GM12878 (cell line): Measurements from ENCODE around the gene TMEM184C. TPM values are rescaled to one million over a fixed set of nuclear protein-coding genes. Genes with fewer than 3 reads are reported as not detected.

Experiments
- ATAC-seq: fragments of 200-7000 bp; cut with Tn5 transposase; 3 replicates; pipeline ENCODE4 v1.9.1; 2020; ENCODE audit warnings: mild to moderate bottlenecking, moderate library complexity
- BruUV-seq: library from RNA; stranded (reverse); fragments of 400-500 nt; replicated peaks from 2 replicates; lab custom pipeline; 2021; lab: Mats Ljungman, UMichigan
- CTCF ChIA-PET: fragments of 300-600 bp; sonication (Branson Sonifier 250); formaldehyde crosslinking; extraction: SDS; loops from one replicate; lab custom pipeline; 2021; ENCODE audit warnings: inconsistent platforms; lab: Yijun Ruan, JAX
- POLR2A ChIA-PET: fragments of 350-600 bp; formaldehyde crosslinking; extraction: SDS; loops from one replicate; lab custom pipeline; 2021; ENCODE audit warnings: inconsistent platforms; lab: Charles Lee
- RAD21 ChIA-PET: fragments of 300-600 bp; sonication (Branson Sonifier 250); formaldehyde crosslinking; loops from one replicate; lab custom pipeline; 2023; ENCODE audit warnings: antibody characterized with exemption; ENCODE audit not compliant: unreplicated experiment; lab: Charles Lee
- SMC1A ChIA-PET: fragments of 300-600 bp; sonication (Branson Sonifier 250); formaldehyde crosslinking; loops from one replicate; lab custom pipeline; 2023; ENCODE audit not compliant: unreplicated experiment, uncharacterized antibody; lab: Charles Lee
- DNase-seq: peaks from one replicate; pipeline ENCODE4 v3.0.0-alpha.2; 2011; ENCODE audit warnings: low read depth, low spot score
- FAIRE-seq: peaks from 3 replicates; lab custom pipeline; 2011; peaks lifted over from hg19 to GRCh38; lab: Jason Lieb, UNC
- H2AFZ ChIP-seq: 2 replicates; pipeline ENCODE4 v1.6.0; 2011; ENCODE audit warnings: low read depth, low read length, control low read depth; ENCODE audit not compliant: control insufficient read depth
- H3K27ac ChIP-seq: 2 replicates; pipeline ENCODE4 v1.5.1; 2011; ENCODE audit warnings: control low read depth; ENCODE audit not compliant: control insufficient read depth, insufficient read depth
- H3K27me3 ChIP-seq, 2 experiments: replicated peaks in 1 of 2; 2 replicates each; pipeline versions ENCODE4 v1.6.0 to v1.6.1; 2011; ENCODE audit warnings: low read length in 1 of 2; ENCODE audit not compliant: control insufficient read depth in 2 of 2, insufficient read depth in 2 of 2
- H3K36me3 ChIP-seq, 2 experiments: 2 replicates each; pipeline ENCODE4 v1.5.1; 2011; ENCODE audit warnings: low read length in 1 of 2; ENCODE audit not compliant: control insufficient read depth in 2 of 2, insufficient read depth in 2 of 2
- H3K4me1 ChIP-seq: 2 replicates; pipeline ENCODE4 v1.6.1; 2011; ENCODE audit warnings: mild to moderate bottlenecking, low read length, moderate library complexity, mixed read lengths; ENCODE audit not compliant: control insufficient read depth, insufficient read depth
- H3K4me2 ChIP-seq: 2 replicates; pipeline ENCODE4 v1.6.0; 2011; ENCODE audit warnings: control low read depth; ENCODE audit not compliant: control insufficient read depth, insufficient read depth
- H3K4me3 ChIP-seq: fragments of 200-600 bp; sonication (generic); 2 replicates; pipeline ENCODE4 v1.5.1; 2016
- H3K79me2 ChIP-seq: 2 replicates; pipeline ENCODE4 v1.6.0; 2011; ENCODE audit warnings: low read length; ENCODE audit not compliant: control insufficient read depth, insufficient read depth
- H3K9ac ChIP-seq: 2 replicates; pipeline ENCODE4 v1.8.0; 2011; ENCODE audit warnings: low read length, control low read depth, mixed read lengths; ENCODE audit not compliant: control insufficient read depth, insufficient read depth
- H3K9me3 ChIP-seq: replicated peaks from 3 replicates; pipeline ENCODE4 v1.5.1; 2011; ENCODE audit warnings: mild to moderate bottlenecking, low read length; ENCODE audit not compliant: control insufficient read depth, insufficient read depth
- H4K20me1 ChIP-seq: 2 replicates; pipeline ENCODE4 v1.6.0; 2011; ENCODE audit not compliant: control insufficient read depth, insufficient read depth
- BHLHE40 ChIP-seq, 2 experiments: fragments of 450-650 bp in 1 of 2; IDR thresholded peaks; 2 replicates each; pipeline ENCODE4 v1.6.1; 2011 to 2017; ENCODE audit warnings: low read depth in 2 of 2, borderline replicate concordance in 1 of 2, improper control_type of control experiment in 1 of 2, low read length in 1 of 2, mild to moderate bottlenecking in 1 of 2
- CTCF ChIP-seq, 3 experiments: IDR thresholded peaks in 2 of 3; conservative IDR thresholded peaks in 1 of 3; 2 replicates each; pipeline ENCODE4 v1.5.1; 2011; ENCODE audit warnings: low read depth in 3 of 3, low read length in 3 of 3, mild to moderate bottlenecking in 3 of 3, control low read depth in 2 of 3, moderate library complexity in 2 of 3, inconsistent platforms in 1 of 3, mixed read lengths in 1 of 3; ENCODE audit not compliant: control insufficient read depth in 2 of 3, insufficient read depth in 1 of 3; ENCODE audit errors: extremely low read depth in 1 of 3
- DPF2 ChIP-seq: fragments of 450-650 bp; IDR thresholded peaks from 2 replicates; pipeline ENCODE4 v1.6.1; 2017; ENCODE audit warnings: mild to moderate bottlenecking
- HSF1 ChIP-seq: fragments of 150-350 bp; IDR thresholded peaks from 2 replicates; pipeline ENCODE4 v1.6.1; 2014; ENCODE audit warnings: mild to moderate bottlenecking, low read depth, low read length
- KDM1A ChIP-seq: fragments of 200-600 bp; sonication (generic); IDR thresholded peaks from 2 replicates; pipeline ENCODE4 v1.6.1; 2016; ENCODE audit warnings: borderline replicate concordance
- KLF5 ChIP-seq: fragments of 450-650 bp; IDR thresholded peaks from 2 replicates; pipeline ENCODE4 v1.6.1; 2014; ENCODE audit warnings: mild to moderate bottlenecking; ENCODE audit not compliant: partially characterized antibody
- MTA3 ChIP-seq: IDR thresholded peaks from 2 replicates; pipeline ENCODE4 v1.6.1; 2012; ENCODE audit warnings: low read length, inconsistent platforms, borderline replicate concordance
- RAD51 ChIP-seq: fragments of 450-650 bp; IDR thresholded peaks from 2 replicates; pipeline ENCODE4 v1.6.1; 2016; ENCODE audit warnings: moderate library complexity, mild to moderate bottlenecking, inconsistent platforms
- SKIL ChIP-seq: fragments of 450-650 bp; IDR thresholded peaks from 2 replicates; pipeline ENCODE4 v1.6.1; 2017; ENCODE audit warnings: mild to moderate bottlenecking, low read depth, inconsistent platforms; ENCODE audit not compliant: poor library complexity, severe bottlenecking
- SMC3 ChIP-seq: IDR thresholded peaks from 2 replicates; pipeline ENCODE4 v1.6.1; 2011; ENCODE audit warnings: low read length, improper control_type of control experiment, borderline replicate concordance
- USF1 ChIP-seq: IDR thresholded peaks from 2 replicates; pipeline ENCODE4 v1.6.1; 2011; ENCODE audit warnings: borderline replicate concordance, low read depth, mild to moderate bottlenecking, moderate library complexity, mixed read lengths, low read length; ENCODE audit not compliant: insufficient read depth; ENCODE audit errors: extremely low read length
- WGBS: methylation state at CpG from one replicate; pipeline ENCODE4 v1.1.6; 2016; ENCODE audit warnings: low lambda C conversion rate; ENCODE audit not compliant: insufficient replicate concordance, insufficient coverage; ENCODE audit errors: missing lambda C conversion rate; 5-methylcytosine and 5-hydroxymethylcytosine counted together
- in situ Hi-C: fragments of 300-500 bp; cut with MboI; formaldehyde crosslinking; loops from 9 replicates; pipeline ENCODE4 v1.14.3; 2018; ENCODE audit warnings: mixed read lengths
- intact Hi-C: fragments of 100-400 bp; cut with micrococcal nuclease; formaldehyde crosslinking; loops from one replicate; pipeline ENCODE4 v1.14.2; 2022; ENCODE audit not compliant: unreplicated experiment
- polyA plus RNA-seq, 11 experiments: library from polyadenylated mRNA; depleted of rRNA in 4 of 11; unstranded in 6 of 11; stranded (reverse) in 5 of 11; fragments of >200 nt; fragmentation: Nextera tagmentation in 4 of 11; fragmentation: Illumina TruSeq in 1 of 11; extraction: Ambion mirVana in 4 of 11; extraction: Trizol in 1 of 11; gene quantifications; 1 replicate in 1 of 11; 2 replicates in 10 of 11; pipeline versions ENCODE4 v1.2.1 to v1.2.3, GENCODE V29; 2011 to 2016; ENCODE audit warnings: inconsistent platforms in 2 of 11, missing spikeins in 2 of 11, low read depth in 1 of 11
- total RNA-seq, 4 experiments: library from RNA; depleted of rRNA in 3 of 4; stranded (reverse); fragments of >200 nt in 3 of 4; fragmentation: Illumina TruSeq in 1 of 4; extraction: Trizol in 1 of 4; gene quantifications; 2 replicates each; pipeline versions ENCODE4 v1.2.1 to v1.2.3, GENCODE V29; 2013 to 2021

TMEM184C gene
- total and polyA plus RNA-seq, 10 of the 15 experiments (the other 5 are each of a cell fraction or from before 2014, with no cell fraction given): 3.4 to 22.6 (median 18.2) TPM

GRCh38 chr4:147707892-147708672 is 90.9 kb downstream of the TMEM184C start:
- CTCF ChIA-PET: interaction anchor here (0.6 to 10.7 kb wide), 40 partner anchors 9 to 189 kb away, joined by 3 to 343 read pairs (median 4); partner anchors contain the start of genes PRMT9 and TMEM184C
- no peak for DNase-seq
- TF ChIP-seq KLF5 (no peak), MTA3 (no peak), RAD51 (no peak), USF1 (no peak), KDM1A (no peak), BHLHE40 (IDR thresholded peaks at IDR 0.05; ENCODE audit: borderline replicate concordance in 1 of 2, low read depth in 2 of 2, low read length in 1 of 2) (no peak), HSF1 (no peak), CTCF (IDR thresholded peaks at IDR 0.05 in 2 of 3, conservative IDR thresholded peaks at IDR 0.05 in 1 of 3; ENCODE audit: control insufficient read depth in 2 of 3, extremely low read depth in 1 of 3, insufficient read depth in 1 of 3, low read depth in 3 of 3, low read length in 3 of 3) (peak; percentile 76 to 92 (median 87)), SKIL (peak; percentile 28), DPF2 (no peak), SMC3 (peak; percentile 93)

More at GRCh38 chr4:147707892-147708672, 90.9 kb downstream of the TMEM184C start:
- Histone ChIP-seq H3K27ac (no peak overlapping the region), H3K9ac (no peak overlapping the region), H3K9me3 (no peaks in the 10 kb centered on the region), H2AFZ (no peak overlapping the region), H3K27me3 (no peaks in the 10 kb centered on the region), H4K20me1 (no peaks in the 10 kb centered on the region), H3K36me3 (no peaks in the 10 kb centered on the region), H3K79me2 (no peaks in the 10 kb centered on the region), H3K4me1 (peaks cover 3% of the 10 kb centered on the region), H3K4me2 (no peak overlapping the region), H3K4me3 (no peak overlapping the region)
- SMC1A ChIA-PET: interaction anchor here (0.9 to 8.1 kb wide), 18 partner anchors 11 to 200 kb away, joined by 3 to 251 read pairs (median 6); partner anchors contain the start of genes ARHGAP10 and PRMT9
- intact Hi-C loops: loop anchor here (1.0 to 2.0 kb wide), 2 partner anchors 25 to 158 kb away; partner anchors contain the start of gene ARHGAP10
- in situ Hi-C loops: loop anchor here (5.0 kb wide), 1 partner anchor 159 kb away; no protein-coding TSS in a partner anchor
- no TSS peak for BruUV-seq
- ATAC-seq: peak; percentile 82
- WGBS: 29% methylated on average over 7 of the region's 7 CpGs
- RAD21 ChIA-PET: interaction anchor here (0.8 to 6.9 kb wide), 12 partner anchors 11 to 189 kb away, joined by 3 to 129 read pairs (median 6); partner anchors contain the start of genes ARHGAP10 and PRMT9
- FAIRE-seq: peak; percentile 66
- POLR2A ChIA-PET: interaction anchor here (0.6 to 1.5 kb wide), 2 partner anchors 24 to 77 kb away, joined by 3 to 4 read pairs; partner anchors contain the start of gene ARHGAP10
